ACC112 (cell line): ENCODE measurements around the gene VCX3B.
A peak's percentile ranks its signal among the peaks of the same experiment; 100 is the strongest.
"Not testable (repeated sequence)": the region's sequence is repeated elsewhere in the genome, so short reads cannot be mapped to it uniquely, and the experiment has no call there.

ENCODE experiments used
- H2AFZ ChIP-seq: fragments of 200-600 bp; sonication (generic); one replicate; pipeline ENCODE4 v1.6.0; 2017; ENCODE audit warnings: antibody characterized with exemption, low read length; ENCODE audit not compliant: unreplicated experiment
- H3K27ac ChIP-seq: fragments of 200-600 bp; sonication (generic); 2 replicates; pipeline ENCODE4 v1.5.1; 2014; ENCODE audit warnings: low read depth, mild to moderate bottlenecking, antibody characterized with exemption, low read length, moderate library complexity
- H3K27me3 ChIP-seq: fragments of 200-600 bp; sonication (generic); 2 replicates; pipeline ENCODE4 v1.6.1; 2014; ENCODE audit warnings: mild to moderate bottlenecking, antibody characterized with exemption, low read length, moderate library complexity, mixed read lengths; ENCODE audit not compliant: insufficient read depth
- H3K36me3 ChIP-seq: fragments of 200-600 bp; sonication (generic); 2 replicates; pipeline ENCODE4 v1.6.1; 2016; ENCODE audit warnings: mild to moderate bottlenecking, antibody characterized with exemption, low read length, moderate library complexity, mixed read lengths; ENCODE audit not compliant: insufficient read depth
- H3K4me1 ChIP-seq: fragments of 200-600 bp; sonication (generic); one replicate; pipeline ENCODE4 v1.6.1; 2016; ENCODE audit warnings: low read length, mixed read lengths; ENCODE audit not compliant: insufficient read depth, unreplicated experiment, control insufficient read depth
- H3K4me3 ChIP-seq: fragments of 200-600 bp; sonication (generic); 2 replicates; pipeline ENCODE4 v1.5.1; 2014; ENCODE audit warnings: mild to moderate bottlenecking, low read depth, low read length
- H3K79me2 ChIP-seq: fragments of 200-600 bp; sonication (generic); one replicate; pipeline ENCODE4 v1.6.0; 2016; ENCODE audit warnings: low read length; ENCODE audit not compliant: control insufficient read depth, unreplicated experiment, insufficient read depth

VCX3B gene

GRCh38 chrX:8462488-8462887, 2.1 kb upstream of the VCX3B start:
- Histone ChIP-seq H3K27ac (no peak overlapping the region), H3K79me2 (no peaks in the 10 kb centered on the region), H3K4me1 (no peaks in the 10 kb centered on the region)

GRCh38 chrX:8484360-8484949, 19.8 kb downstream of the VCX3B start:
- Histone ChIP-seq H2AFZ (no peak overlapping the region), H3K36me3 (no peaks in the 10 kb centered on the region), H3K27ac (no peak overlapping the region), H3K4me3 (no peak overlapping the region), H3K79me2 (no peaks in the 10 kb centered on the region), H3K27me3 (no peaks in the 10 kb centered on the region), H3K4me1 (no peaks in the 10 kb centered on the region)

More at GRCh38 chrX:8462488-8462887, 2.1 kb upstream of the VCX3B start:
- Histone ChIP-seq H3K4me3 (no peak overlapping the region), H2AFZ (no peak overlapping the region), H3K27me3 (no peaks in the 10 kb centered on the region), H3K36me3 (no peaks in the 10 kb centered on the region)

GRCh38 chrX:8495036-8495435, 30.4 kb downstream of the VCX3B start:
- not testable (repeated sequence) for H3K4me1 ChIP-seq, H3K27ac ChIP-seq, H3K4me3 ChIP-seq, H3K27me3 ChIP-seq, H2AFZ ChIP-seq, H3K79me2 ChIP-seq, H3K36me3 ChIP-seq

- no peak overlapping the region for H3K4me3 ChIP-seq
- no peaks in the 10 kb centered on the region for H3K36me3 ChIP-seq
- H3K27ac ChIP-seq: no peak overlapping the region
- H3K79me2 ChIP-seq: no peaks in the 10 kb centered on the region
- H3K27me3 ChIP-seq: no peaks in the 10 kb centered on the region
- H3K4me1 ChIP-seq: peaks cover 10% of the 10 kb centered on the region
- H2AFZ ChIP-seq: no peak overlapping the region
Measured at GRCh38 chrX:8500203-8500602, 35.6 kb downstream of the VCX3B start.

- not testable (repeated sequence) for H3K27ac ChIP-seq, H3K36me3 ChIP-seq, H3K79me2 ChIP-seq, H3K4me3 ChIP-seq, H3K27me3 ChIP-seq, H2AFZ ChIP-seq, H3K4me1 ChIP-seq
Measured at GRCh38 chrX:8502101-8502500, 37.5 kb downstream of the VCX3B start.

- peaks cover 10% of the 10 kb centered on the region for H3K4me1 ChIP-seq
- H3K36me3 ChIP-seq: no peaks in the 10 kb centered on the region
- peak overlapping the region; percentile 56 for H3K4me3 ChIP-seq
- H3K79me2 ChIP-seq: no peaks in the 10 kb centered on the region
- H3K27ac ChIP-seq: peak overlapping the region; percentile 41
- no peaks in the 10 kb centered on the region for H3K27me3 ChIP-seq
- H2AFZ ChIP-seq: peak overlapping the region; percentile 68
Measured at GRCh38 chrX:8504451-8504850, 39.8 kb downstream of the VCX3B start.
